GM06990 (cell line): ENCODE measurements around the gene GSTM3.
"Not testable (repeated sequence)": the region's sequence is repeated elsewhere in the genome, so short reads cannot be mapped to it uniquely, and the experiment has no call there.

Experiments used
- DNase-seq: peaks from one replicate; pipeline ENCODE4 v3.0.0-alpha.2; 2011; ENCODE audit not compliant: insufficient read length; ENCODE audit errors: extremely low read depth
- H3K27me3 ChIP-seq: replicated peaks from 2 replicates; pipeline ENCODE4 v1.6.0; 2011; ENCODE audit warnings: low read length; ENCODE audit not compliant: control insufficient read depth, insufficient read depth
- H3K36me3 ChIP-seq: 2 replicates; pipeline ENCODE4 v1.5.1; 2011; ENCODE audit warnings: low read length; ENCODE audit not compliant: control insufficient read depth, insufficient read depth
- H3K4me3 ChIP-seq: replicated peaks from 2 replicates; pipeline ENCODE4 v1.5.1; 2011; ENCODE audit warnings: low read depth, mild to moderate bottlenecking, control low read depth, low read length
- CTCF ChIP-seq: IDR thresholded peaks from 2 replicates; pipeline ENCODE4 v1.5.1; 2011; ENCODE audit warnings: low read length, control low read depth, mild to moderate bottlenecking, inconsistent platforms; ENCODE audit not compliant: insufficient read depth, poor library complexity, severe bottlenecking

GSTM3 gene

DNA sequence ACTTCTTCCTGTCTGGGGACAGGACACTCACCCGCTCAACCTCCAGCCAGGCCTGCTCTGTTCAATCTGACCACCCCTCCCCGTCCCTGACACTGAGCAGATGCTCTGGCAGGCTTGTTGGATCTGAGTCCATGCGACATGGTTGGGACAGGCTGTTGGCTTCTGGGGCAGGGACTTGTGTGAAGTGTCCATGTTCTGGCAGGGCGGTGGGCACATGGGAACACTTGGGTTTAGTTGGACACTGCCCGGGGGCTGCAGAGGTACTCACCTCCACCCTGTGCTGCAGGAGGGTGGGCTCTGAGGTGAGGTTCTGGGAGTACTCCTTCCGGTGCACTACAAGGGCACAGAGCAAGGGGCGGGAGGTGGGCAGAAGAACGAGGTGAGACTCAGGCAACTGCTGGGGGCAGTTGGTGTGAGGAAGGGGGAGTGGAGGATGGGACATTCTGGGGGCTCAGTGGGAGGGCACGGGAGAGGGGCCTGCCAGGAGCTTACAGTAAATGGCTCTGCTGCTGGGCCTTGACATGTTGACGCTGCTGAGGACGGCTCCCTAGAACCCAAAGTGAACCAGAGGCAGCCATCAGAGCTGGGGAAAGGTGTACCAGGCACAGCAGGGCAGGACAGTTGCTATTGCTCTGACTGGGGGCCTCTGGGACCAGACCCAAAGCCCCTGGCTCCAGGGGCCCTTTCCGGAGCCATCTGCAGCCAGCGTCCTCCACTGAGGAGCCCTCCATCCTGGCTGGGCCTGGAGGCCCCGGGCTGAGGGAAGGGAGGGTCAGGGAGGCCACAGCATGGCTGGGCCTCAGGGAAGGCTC lies 20.6 kb upstream of the GSTM3 start:
- Histone ChIP-seq H3K27me3 (no peaks in the 10 kb centered on the region; the same call in 1 of the 2 replicates), H3K36me3 (no peaks in the 10 kb centered on the region), H3K4me3 (no peak overlapping the region)
- no peak for DNase-seq
- TF ChIP-seq CTCF: no peak

DNA sequence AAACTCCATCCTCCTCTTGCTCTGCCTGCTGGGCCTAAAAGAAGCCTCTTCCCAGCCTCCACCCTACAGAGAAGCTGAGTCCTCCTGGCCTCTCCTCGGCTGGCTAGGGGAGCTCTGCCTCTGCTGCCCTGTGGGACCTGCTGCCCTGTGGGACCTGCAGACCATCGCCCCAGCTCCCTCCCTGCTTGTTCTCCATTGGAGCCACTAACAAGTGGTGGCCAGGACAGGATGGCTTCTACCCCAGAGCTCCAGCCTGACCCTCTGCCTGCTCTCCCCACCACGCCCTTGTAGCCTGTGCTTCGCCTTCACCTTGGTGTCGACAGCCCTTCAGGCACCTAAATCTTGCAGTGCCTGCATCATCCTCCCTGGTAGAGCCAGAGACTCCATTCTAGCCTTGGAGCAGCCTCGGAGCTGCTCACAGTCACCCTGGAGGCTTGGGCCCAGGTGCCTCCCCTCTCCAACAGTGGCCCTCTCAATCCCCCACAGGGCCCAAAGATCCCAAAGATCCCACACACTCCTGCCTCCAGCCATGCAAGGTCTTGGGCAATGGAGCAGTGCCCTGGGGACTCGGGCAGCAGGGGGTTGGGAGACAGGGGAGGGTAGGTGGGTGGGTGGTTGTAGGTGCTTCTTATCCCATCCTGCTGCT lies 19.9 kb upstream of the GSTM3 start:
- TF ChIP-seq CTCF: no peak
- Histone ChIP-seq H3K36me3 (no peaks in the 10 kb centered on the region), H3K4me3 (no peak overlapping the region), H3K27me3 (no peaks in the 10 kb centered on the region; the same call in 1 of the 2 replicates)
- DNase-seq: no peak

DNA sequence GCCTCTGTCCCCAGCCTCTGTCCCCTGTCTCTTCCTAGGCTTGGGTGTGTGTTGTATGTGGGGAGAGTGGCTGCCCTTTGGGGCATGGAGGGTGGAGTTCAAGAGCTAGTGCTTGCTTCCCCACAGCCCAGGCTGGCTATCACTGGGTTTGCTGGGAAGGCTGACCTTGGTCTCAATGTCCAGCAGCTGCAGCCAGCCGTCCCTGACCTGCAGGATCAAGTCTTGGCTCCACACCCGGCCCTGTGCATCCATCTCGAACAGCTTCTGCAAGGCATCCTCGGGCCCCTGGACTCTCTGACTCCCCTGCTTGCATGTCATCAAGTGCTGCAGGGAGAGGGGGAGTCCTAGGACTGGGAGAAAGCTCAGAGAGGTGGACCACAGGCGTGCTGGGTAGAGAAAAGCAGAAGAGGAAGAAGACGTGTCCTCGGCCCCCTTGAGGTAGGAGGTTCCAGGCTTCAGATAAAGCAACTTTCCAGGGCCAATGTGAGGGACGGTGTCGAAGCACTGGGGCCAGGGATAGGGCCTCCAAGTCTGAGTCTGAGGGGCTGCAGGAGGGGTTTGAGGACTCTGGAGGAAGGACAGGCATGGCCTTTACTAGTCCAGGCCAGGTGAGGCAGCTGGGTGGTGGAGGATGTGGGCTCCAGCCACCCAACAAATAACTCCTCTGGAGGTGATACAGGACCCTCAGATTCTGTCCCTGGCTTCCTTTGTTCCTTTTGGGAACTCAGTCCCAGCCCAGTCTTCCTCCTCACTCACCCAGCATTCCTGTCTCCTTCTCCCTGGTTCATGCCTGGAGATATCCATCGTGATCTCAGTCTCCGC lies 18.9 kb upstream of the GSTM3 start:
- H3K27me3 ChIP-seq: no peaks in the 10 kb centered on the region
- H3K4me3 ChIP-seq: no peak overlapping the region
- H3K36me3 ChIP-seq: no peaks in the 10 kb centered on the region
- DNase-seq: no peak
- TF ChIP-seq CTCF: no peak

- Histone ChIP-seq H3K4me3 (no peak overlapping the region), H3K27me3 (no peaks in the 10 kb centered on the region), H3K36me3 (no peaks in the 10 kb centered on the region)
- no peak for DNase-seq
- no peak for TF ChIP-seq CTCF
Observed at GRCh38 chr1:109757936-109758786, 17.3 kb upstream of the GSTM3 start.

DNA sequence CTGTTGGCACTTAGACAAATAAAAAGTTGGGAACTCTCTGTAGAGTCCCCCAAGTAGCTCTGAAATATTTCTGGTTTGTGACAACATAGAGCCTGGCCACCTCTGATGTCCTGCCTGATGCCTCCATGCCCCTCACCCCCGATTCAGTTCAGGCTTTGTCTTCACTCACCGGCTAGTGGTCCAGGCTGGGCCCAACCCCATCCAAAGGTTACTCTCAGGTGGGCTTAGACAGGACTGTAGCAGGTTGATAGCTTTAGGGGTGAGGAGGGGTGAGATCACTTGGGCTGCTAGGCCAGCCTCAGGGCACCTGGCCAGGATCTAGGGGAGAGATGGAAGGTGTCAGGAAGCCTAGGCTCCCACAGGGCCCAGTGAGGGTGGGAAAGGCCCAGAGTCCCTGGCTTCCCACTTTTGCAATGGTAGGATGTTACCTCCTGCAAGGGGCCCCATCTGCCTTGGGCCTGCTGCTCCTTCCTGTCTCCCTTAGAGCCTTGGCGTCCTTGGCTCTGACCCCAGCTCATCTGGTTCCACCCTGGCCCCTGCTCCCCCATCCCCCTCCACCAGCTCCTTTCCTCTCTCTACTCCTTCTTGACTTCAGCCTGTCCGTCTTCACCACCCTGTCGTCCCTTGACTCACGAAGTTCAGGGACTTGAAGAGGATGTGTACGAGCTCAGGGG lies 16.1 kb upstream of the GSTM3 start:
- no peak for TF ChIP-seq CTCF
- Histone ChIP-seq H3K27me3 (no peaks in the 10 kb centered on the region), H3K4me3 (no peak overlapping the region), H3K36me3 (no peaks in the 10 kb centered on the region)
- no peak for DNase-seq

DNA sequence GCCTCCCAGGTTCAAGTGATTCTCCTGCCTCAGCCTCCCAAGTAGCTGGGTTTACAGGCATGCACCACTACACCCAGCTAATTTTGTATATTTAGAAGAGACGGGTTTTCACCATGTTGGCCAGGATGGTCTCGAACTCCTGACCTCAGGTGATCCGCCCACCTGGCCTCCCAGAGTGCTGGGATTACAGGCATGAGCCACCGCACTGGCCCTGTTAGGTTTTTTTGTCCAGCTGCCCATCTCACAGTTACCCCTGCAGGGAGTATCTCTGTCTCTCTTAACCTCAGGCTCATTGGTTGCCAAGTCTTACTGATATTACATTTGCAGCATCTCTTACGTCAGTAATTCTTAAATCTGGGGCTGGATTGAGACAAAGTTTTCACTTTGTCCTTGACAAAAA lies 15.5 kb upstream of the GSTM3 start:
- not testable (repeated sequence) for H3K4me3 ChIP-seq, H3K36me3 ChIP-seq, DNase-seq, H3K27me3 ChIP-seq
